CD4-positive, alpha-beta T cell treated with Interleukin-17A for 1 hour (primary cell): ENCODE results near the gene TMEM44.
"Not testable (repeated sequence)": the region's sequence is repeated elsewhere in the genome, so short reads cannot be mapped to it uniquely, and the experiment has no call there.

Source experiments
- DNase-seq: peaks from one replicate; pipeline ENCODE4 v3.0.0-alpha.2; 2020

TMEM44 gene

DNA sequence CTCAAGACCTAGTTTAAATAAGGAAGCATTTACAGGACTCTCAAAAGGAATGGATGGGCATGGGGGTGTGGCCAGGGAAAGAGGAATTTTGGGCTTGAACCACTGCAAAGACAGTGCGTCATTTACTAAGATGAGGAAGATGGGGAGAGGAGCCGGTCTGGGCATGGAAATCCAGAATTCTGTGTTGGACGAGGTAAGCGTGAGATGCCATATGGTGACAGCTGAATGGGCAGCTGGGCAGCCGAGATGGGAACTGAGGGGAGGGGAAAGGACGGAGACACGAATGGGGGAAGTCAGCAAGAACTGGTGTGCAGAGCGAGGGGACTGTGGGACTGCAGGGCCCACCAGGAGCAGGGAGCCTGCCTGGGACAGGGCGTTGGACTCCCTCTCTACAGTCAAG lies 24.2 kb downstream of the TMEM44 start:
- DNase-seq = no peak

- DNase-seq = no peak
These were observed 25.4 kb downstream of the TMEM44 start for GRCh38 chr3:194607592-194608389.

DNA sequence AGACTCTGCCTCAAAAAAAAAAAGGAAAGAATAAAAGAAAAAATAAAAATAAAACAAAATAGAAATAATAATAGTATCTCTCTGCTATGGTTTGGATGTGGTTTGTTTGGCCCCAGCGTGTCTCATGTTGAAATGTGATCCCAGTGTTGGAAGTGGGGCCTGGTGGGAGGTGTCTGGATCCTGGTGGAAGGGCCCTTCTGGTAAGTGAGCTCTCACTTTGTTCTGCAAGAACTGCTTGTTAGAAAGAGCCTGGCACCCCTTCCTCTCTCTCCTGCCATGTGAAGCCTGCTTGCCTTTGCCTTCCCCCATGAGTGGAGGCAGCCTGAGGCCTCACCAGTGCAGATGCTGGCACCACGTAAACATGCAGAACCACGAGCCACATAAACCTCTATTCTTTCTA lies 26.3 kb downstream of the TMEM44 start:
- DNase-seq = no peak

- no peak for DNase-seq
These were observed 27.1 kb downstream of the TMEM44 start for GRCh38 chr3:194606163-194606562.

DNA sequence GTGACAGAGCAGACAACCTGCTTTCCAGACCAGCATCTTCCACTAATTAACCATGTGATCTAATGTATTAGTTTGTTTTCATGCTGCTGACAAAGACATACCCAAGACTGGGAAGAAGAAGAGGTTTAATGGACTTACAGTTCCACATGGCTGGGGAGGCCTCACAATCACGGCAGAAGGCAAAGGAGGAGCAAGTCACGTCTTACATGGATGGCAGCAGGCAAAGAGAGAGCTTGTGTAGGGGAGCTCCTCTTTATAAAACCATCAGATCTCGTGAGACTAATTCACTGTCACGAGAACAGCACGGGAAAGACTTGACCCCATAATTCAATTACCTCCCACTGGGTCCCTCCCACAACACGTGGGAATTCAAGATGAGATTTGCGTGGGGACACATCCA lies 27.9 kb downstream of the TMEM44 start:
- DNase-seq = not testable (repeated sequence)

GRCh38 chr3:194604837-194605236 lies 28.4 kb downstream of the TMEM44 start:
- no peak for DNase-seq

DNA sequence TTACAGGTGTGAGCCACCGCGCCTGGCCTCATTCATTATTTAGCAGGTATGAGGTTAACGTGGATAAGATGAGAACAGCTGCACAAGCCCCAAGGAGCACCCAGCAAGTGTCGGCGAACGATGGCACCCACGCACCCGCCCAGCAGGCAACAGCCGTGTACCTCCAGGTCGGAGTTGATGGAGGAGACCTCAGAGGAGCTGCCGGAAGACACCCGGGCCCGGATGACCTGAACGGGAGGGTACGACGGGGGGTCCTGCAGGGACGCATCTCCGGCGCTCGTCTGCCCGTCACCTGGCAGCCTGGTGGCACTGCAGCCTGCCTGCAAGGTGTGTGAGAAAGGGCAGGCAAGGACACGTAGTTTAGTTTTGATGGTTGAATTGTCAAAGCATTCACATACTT lies 29.1 kb downstream of the TMEM44 start:
- no peak for DNase-seq

DNA sequence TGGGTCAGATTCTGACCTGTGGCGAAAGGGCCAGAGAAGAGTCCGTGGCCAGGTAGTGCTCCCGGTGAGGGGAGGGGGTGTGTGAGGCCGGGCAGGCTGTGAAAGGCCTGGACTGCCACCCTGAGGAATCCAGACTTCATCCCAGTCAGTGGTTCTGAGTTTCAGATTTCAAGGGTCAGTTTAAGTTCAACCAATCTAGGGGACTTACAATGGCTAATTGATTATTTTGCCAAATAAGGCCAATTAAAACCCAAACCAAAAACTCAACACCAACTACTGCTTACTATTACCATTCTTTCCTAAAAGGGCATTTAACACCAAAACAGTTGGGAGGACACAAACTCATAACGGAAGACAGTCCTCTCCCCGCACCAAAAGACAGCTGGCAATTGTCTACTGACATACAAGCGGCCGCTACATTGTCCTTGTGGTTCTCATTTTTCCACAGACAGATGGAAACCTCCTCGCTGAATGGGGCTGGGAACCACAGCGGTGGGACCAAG lies 30.5 kb downstream of the TMEM44 start:
- no peak for DNase-seq

- no peak for DNase-seq
These were observed 34.3 kb downstream of the TMEM44 start for GRCh38 chr3:194598771-194599557.

- DNase-seq = no peak
These were observed 36.3 kb downstream of the TMEM44 start for GRCh38 chr3:194596906-194597305.

DNA sequence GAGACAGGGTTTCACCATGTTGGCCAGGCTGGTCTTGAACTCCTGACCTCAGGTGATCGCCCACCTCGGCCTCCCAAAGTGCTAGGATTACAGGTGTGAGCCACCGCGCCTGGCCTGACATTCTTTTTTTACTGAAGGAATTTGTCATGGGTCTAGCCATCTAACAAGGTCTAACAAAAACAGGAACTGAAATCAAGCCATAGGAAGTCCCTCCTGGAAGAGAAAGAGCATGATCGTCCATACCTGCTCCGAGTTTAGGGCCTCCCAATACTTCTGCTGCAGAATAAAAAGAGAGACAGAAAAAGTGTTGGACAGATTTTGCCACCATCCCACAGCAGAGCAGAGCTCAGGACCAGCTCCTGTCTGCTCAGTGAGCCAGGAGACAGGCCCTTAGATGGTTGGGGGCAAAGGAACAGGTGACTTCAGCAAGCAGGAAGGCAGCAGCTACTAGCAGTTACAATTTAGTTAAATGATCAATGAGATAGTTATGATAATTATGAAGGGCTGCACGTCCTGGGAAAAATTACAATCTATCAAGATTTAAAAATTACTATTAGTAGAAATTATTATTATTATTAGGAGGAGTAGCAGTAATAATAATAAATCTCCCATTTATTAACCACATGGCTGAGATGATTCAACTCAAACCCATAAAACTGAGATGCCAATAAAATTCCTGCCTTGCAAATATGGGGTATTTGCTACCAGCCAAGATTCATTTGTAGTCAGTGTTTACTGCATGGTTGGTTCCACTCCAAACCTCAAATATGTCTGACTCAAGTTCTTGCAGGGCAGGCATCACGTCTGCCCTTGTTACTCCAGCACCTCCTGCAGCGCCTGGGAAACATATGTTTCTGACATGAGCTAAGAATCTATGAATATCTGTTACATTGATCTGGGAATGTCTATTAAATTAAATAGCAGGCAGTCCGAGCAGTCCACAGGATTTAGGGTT lies 40.1 kb downstream of the TMEM44 start:
- no peak for DNase-seq

DNA sequence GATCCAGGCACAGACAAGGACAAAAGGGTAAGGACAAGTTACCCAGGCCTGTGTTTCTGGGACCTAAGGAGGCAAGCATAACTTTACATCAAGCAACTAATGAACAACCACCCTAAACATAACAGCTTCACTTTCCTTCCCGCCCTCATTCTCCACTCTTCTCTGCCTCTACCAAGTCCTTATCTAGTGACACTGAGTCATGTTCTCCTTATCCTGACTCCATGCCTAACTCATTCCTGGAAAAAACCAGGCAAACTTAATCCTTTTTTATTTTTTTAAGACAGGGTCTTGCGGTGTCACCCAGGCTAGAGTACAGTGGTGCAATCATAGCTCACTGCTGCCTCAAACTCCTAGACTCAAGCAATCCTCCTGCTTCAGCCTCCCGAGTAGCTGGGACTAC lies 44.5 kb downstream of the TMEM44 start:
- no peak for DNase-seq

DNA sequence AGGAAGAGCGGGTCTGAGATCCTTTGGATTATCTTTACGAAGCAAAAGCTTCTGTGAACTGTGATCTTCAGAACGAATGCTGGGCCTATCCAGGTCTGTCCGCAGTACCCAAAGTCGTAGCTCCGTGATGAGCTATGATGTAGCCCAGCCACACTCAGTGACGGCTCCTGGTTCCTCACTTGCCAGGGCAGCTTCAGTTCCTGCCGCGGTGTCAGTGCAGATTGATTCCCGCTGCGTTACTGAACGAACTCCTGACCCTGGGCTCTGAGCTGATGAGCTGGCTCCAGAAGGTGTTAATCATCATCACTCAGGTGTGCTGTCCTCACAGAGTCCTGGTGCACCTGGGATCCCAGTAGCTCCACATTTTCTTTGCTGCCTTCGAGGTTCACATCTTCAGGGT lies 45.0 kb downstream of the TMEM44 start:
- no peak for DNase-seq

DNA sequence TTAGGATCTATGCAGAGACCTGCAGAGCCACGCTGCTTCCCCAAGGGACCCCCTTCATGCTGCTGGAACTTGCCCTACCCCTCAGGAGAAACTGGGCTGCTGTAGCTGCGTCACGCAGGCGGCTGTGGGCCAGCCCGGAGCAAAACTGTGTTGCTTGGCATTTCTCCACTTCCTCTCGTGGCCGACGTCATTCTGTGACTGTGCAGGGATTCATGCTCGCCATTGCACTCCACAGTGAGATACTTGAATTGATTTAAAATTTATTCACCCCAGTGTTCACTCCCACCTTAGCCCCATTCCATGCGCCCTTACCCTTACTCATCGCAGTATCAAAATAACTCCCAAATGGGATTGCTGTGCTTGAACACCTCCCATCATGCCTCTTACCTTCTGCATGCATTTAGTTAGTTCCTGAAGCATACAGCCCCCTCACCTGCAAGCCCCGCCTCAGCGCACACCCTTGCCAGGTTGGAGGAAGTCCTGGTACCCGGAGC lies 45.7 kb downstream of the TMEM44 start:
- DNase-seq = no peak

- DNase-seq = no peak
These were observed 46.4 kb downstream of the TMEM44 start for GRCh38 chr3:194586836-194587235.

DNA sequence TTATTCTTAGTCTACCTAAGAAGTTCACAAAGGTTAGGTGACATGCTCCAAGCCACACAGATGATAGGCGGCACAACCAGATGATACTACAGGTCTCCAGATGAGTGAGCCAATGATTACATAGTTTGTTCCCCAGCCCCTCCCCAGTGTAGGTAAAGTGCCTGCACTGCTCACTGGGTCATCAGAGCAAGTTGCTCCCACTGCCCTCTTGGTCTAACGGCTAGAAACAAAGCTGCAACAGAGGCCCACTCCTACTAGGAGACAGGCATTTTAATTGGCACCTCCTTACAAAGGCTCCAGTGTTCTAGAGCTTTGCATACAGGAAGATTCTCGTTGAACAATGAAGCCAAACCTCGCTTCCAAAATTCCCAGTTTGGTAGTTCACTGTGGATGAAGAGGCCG lies 47.3 kb downstream of the TMEM44 start:
- no peak for DNase-seq

GRCh38 chr3:194584866-194585265 lies 48.4 kb downstream of the TMEM44 start:
- DNase-seq = peak; percentile 19

DNA sequence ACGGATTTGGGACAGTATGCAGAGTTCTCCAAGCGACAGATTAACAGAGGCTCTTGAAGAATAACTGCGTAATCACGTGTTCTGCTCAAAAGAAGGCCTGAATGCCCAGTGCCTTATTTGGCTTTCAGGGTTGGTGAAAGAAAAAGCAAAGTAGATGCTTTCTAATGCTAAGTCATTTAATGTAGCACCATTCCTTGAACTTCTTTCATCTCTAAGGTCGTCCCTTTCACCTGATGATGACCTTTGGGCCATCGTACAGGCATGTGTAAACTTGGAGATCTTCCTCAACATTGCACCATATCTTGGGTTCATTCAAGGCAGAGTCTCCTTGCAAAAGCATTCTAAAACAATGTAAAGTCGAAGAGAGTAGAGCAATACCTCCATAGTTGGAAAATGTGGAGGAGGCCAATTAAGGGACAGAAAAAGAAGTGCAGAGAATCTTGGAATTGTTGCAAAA lies 48.9 kb downstream of the TMEM44 start:
- no peak for DNase-seq

DNA sequence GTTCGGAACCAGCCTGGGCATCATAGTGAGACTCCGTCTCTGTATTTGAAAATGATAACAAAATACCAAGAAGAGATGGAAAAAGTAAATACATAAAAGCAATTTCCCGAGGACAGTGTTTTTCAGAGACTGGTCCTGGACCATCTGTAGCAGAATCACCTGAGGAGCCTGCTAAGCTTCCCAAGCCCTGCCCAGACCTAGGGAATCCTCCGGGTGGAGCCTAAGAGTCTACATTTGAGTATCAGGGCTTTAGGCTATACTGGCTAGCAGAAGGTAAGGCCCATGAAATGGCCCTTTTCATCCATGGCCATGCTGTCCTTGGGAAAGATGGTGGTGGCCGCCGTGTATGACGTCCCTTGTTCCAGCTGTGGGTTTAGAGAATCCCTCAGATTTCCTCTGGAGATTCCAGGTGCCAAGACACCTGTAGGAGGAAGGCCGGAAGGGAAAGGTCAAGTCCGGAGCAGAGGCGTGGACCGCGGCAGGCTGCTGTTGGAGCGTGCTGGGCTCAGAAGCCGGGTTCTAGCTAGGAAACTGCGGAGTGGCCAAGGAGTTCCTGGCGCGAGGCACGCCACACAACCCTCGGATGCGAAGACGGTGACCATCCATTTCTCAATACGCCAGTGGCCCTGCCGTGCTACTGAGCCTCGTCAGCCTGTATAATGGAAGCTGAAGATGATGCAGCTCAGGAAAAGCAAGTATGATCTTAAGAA lies 50.9 kb downstream of the TMEM44 start:
- no peak for DNase-seq

DNA sequence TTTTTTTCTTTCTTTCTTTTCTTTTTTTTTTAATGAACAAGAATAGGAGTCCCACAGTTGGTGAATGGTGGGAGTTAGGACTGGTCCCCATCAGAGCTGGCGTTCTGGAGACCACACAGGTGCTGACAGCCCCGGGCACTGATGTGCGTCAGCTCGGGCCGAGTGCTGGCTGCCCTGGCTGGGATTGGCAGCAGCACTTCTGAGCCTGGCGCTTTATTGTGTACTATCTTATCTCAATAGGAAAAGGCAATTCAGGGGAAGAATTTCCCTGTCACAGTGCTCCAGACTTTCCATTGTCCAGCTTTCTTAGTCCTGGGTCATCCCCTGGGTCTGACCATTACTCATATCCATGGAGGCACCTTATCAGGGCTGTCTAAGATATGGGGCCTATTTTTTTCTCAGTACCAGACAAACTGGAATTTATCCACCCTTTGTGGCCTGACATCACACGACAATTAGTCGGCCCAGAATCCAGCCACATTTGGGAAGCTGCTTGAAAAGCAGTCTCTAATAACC lies 54.1 kb downstream of the TMEM44 start:
- DNase-seq = no peak

- no peak for DNase-seq
These were observed 55.0 kb downstream of the TMEM44 start for GRCh38 chr3:194577986-194578905.
